SU-DHL-6 (cell line): ENCODE results near the gene HOXC5.

Source experiments
- CTCF ChIP-seq: fragments of 200-600 bp; sonication (generic); IDR thresholded peaks from one replicate; pipeline ENCODE4 v1.5.1; 2017; ENCODE audit warnings: antibody characterized with exemption, mild to moderate bottlenecking, low read length, moderate library complexity; ENCODE audit not compliant: insufficient read depth, poor library complexity, severe bottlenecking
- EZH2phosphoT487 ChIP-seq: fragments of 200-600 bp; sonication (generic), shearing (Covaris generic); conservative IDR thresholded peaks from 2 replicates; pipeline ENCODE4 v1.6.1; 2018; ENCODE audit warnings: mild to moderate bottlenecking, antibody characterized with exemption, low read length, moderate library complexity, mixed read lengths

- TF ChIP-seq CTCF: no peak
- TF ChIP-seq EZH2phosphoT487: no peak
These were observed 13.9 kb downstream of the HOXC5 start for GRCh38 chr12:54046809-54047159.
